Left lung (tissue), 10 donors: ENCODE measurements around the gene DPYSL4. TPM values are rescaled to one million over a fixed set of nuclear protein-coding genes. Genes with fewer than 3 reads are reported as not detected.

Experiments used
- ATAC-seq: fragments of 200-7000 bp; cut with Tn5 transposase; one replicate; pipeline ENCODE4 v1.9.1; 2020; ENCODE audit warnings: moderate library complexity
- DNase-seq, 4 donors: peaks; one replicate each; pipeline ENCODE4 v3.0.0-alpha.2; 2013 to 2020
- H3K27ac ChIP-seq, 2 donors: fragments of 200-600 bp; sonication (generic) in 1 of 2; one replicate each; pipeline versions ENCODE4 v1.5.0 to v1.8.0; 2020 to 2021
- H3K27me3 ChIP-seq, 2 donors: fragments of 200-600 bp; sonication (generic) in 1 of 2; one replicate each; pipeline versions ENCODE4 v1.5.0 to v1.8.0; 2020 to 2021
- H3K36me3 ChIP-seq, 2 donors: fragments of 200-600 bp; sonication (generic) in 1 of 2; one replicate each; pipeline versions ENCODE4 v1.5.0 to v1.8.0; 2020 to 2021
- H3K4me1 ChIP-seq, 2 donors: fragments of 200-600 bp; one replicate each; pipeline ENCODE4 v1.8.0; 2021
- H3K4me3 ChIP-seq, 2 donors: fragments of 200-600 bp; sonication (generic) in 1 of 2; one replicate each; pipeline versions ENCODE4 v1.5.0 to v1.8.0; 2020 to 2021; ENCODE audit warnings: mild to moderate bottlenecking in 1 of 2
- H3K9me3 ChIP-seq, 2 donors: fragments of 200-600 bp; sonication (generic) in 1 of 2; one replicate each; pipeline versions ENCODE4 v1.5.0 to v1.8.0; 2020 to 2021
- intact Hi-C, 2 donors: fragments of 100-400 bp; cut with DNase I; formaldehyde crosslinking; loops; one replicate each; pipeline versions ENCODE4 v1.11.2 to v1.14.2; 2022
- polyA plus RNA-seq, 6 donors: library from polyadenylated mRNA; unstranded; fragments of 120-200 nt; gene quantifications; one replicate each; pipeline ENCODE4 v1.2.1, GENCODE V29; 2013; ENCODE audit not compliant: insufficient read length in 6 of 6
- total RNA-seq, 2 donors: library from RNA; stranded (reverse); fragmentation: NEBNext Ultra II Directional; extraction: Animal tissue kit (Norgen Biotek cat#: 25700); gene quantifications; one replicate each; pipeline ENCODE4 v1.2.1, GENCODE V29; 2021
- TF ChIP-seq, protein P1 (sequence below), 2 donors: fragments of 200-600 bp; sonication (generic) in 1 of 2; IDR thresholded peaks; one replicate each; pipeline versions ENCODE4 v1.5.0 to v1.8.0; 2021; ENCODE audit warnings: antibody characterized with exemption in 2 of 2
- donor health status: DM: no; HTN: yes; CAD: no.
- donor health status: DM: no; HTN: no; CAD: no.

The DPYSL4 gene
- total and polyA plus RNA-seq, 8 donors = 1.3 to 14.6 (median 10.4) TPM

DNA sequence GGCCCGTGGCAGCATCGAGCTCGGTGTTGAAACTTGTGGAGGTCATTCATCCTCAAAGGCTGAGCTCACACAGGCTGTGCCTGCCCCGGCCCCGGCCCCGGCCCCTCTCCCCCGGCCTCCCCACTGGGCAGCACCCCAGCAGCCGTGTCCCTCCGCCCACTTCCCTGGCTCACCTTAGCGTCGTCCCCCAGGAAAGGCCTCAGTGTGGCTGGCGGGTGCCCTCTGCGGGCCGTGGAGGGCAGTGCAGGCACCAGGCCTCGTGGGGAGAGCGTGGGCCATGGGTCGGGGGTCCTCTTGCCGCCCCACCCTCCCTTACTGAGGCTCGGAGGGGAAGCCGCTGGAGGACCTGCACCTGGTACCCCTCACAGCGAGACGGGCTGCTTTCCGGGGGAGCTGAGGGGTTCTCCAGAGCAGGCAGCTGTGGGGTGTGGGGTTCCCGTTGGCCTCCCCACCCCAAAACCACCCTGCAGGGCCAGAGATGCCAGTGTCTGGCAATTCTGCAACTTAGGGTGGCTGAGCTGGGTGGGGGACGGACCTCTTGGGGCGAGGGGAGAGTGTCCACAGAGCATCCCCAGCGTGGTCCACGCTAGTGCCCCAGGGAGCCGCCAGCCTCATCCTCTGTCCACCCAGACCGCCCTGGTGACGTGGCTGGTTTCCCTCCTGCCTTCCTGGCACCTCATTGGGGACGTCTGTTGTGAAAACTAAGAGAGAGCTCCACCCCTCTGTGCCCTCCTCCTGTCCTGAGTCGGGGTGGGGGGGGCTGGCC, 44.2 kb upstream of the DPYSL4 start:
- TF ChIP-seq, protein P1, sequence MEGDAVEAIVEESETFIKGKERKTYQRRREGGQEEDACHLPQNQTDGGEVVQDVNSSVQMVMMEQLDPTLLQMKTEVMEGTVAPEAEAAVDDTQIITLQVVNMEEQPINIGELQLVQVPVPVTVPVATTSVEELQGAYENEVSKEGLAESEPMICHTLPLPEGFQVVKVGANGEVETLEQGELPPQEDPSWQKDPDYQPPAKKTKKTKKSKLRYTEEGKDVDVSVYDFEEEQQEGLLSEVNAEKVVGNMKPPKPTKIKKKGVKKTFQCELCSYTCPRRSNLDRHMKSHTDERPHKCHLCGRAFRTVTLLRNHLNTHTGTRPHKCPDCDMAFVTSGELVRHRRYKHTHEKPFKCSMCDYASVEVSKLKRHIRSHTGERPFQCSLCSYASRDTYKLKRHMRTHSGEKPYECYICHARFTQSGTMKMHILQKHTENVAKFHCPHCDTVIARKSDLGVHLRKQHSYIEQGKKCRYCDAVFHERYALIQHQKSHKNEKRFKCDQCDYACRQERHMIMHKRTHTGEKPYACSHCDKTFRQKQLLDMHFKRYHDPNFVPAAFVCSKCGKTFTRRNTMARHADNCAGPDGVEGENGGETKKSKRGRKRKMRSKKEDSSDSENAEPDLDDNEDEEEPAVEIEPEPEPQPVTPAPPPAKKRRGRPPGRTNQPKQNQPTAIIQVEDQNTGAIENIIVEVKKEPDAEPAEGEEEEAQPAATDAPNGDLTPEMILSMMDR (IDR thresholded peaks at IDR 0.05) = peak; percentile 58 to 88
- H3K36me3 ChIP-seq = no peaks in the 10 kb centered on the region
- H3K27me3 ChIP-seq = peaks cover 0 to 38% of the 10 kb centered on the region in 2 donors
- DNase-seq (peak in 2 of 4 donors; percentile 30 to 85), ATAC-seq (peak; percentile 92)
- H3K4me1 ChIP-seq = no peaks in the 10 kb centered on the region
- H3K27ac ChIP-seq = no peak overlapping the region
- H3K4me3 ChIP-seq = no peak overlapping the region
- H3K9me3 ChIP-seq = no peaks in the 10 kb centered on the region
- intact Hi-C loops = loop anchor here in 1 of 2 donors (10.0 kb wide), 1 partner anchor 258 kb away; no protein-coding TSS in a partner anchor

- Histone ChIP-seq H3K36me3 (no peaks in the 10 kb centered on the region), H3K27me3 (peaks cover 0 to 41% of the 10 kb centered on the region in 2 donors), H3K27ac (no peak overlapping the region), H3K4me3 (no peak overlapping the region), H3K4me1 (no peaks in the 10 kb centered on the region), H3K9me3 (no peaks in the 10 kb centered on the region)
- TF ChIP-seq, protein P1 (IDR thresholded peaks at IDR 0.05) = no peak
- DNase-seq (peak in 2 of 4 donors; percentile 13 to 51), ATAC-seq (no peak)
- intact Hi-C loops = loop anchor here in 1 of 2 donors (10.0 kb wide), 1 partner anchor 258 kb away; no protein-coding TSS in a partner anchor
Observed at GRCh38 chr10:132143162-132143561, 43.6 kb upstream of the DPYSL4 start.

GRCh38 chr10:132144086-132144485, 42.7 kb upstream of the DPYSL4 start:
- Histone ChIP-seq H3K27ac (no peak overlapping the region), H3K36me3 (no peaks in the 10 kb centered on the region), H3K9me3 (no peaks in the 10 kb centered on the region), H3K4me3 (no peak overlapping the region), H3K4me1 (no peaks in the 10 kb centered on the region), H3K27me3 (peaks cover 0 to 41% of the 10 kb centered on the region in 2 donors)
- TF ChIP-seq, protein P1 (IDR thresholded peaks at IDR 0.05) = no peak
- ATAC-seq = no peak
- peak in 2 of 4 donors; percentile 10 to 63 for DNase-seq
- intact Hi-C loops = loop anchor here in 1 of 2 donors (10.0 kb wide), 1 partner anchor 259 kb away; no protein-coding TSS in a partner anchor

GRCh38 chr10:132145002-132145401, 41.7 kb upstream of the DPYSL4 start:
- no peaks in the 10 kb centered on the region for H3K36me3 ChIP-seq
- intact Hi-C loops = loop anchor here in 1 of 2 donors (10.0 kb wide), 1 partner anchor 260 kb away; no protein-coding TSS in a partner anchor
- ATAC-seq (no peak), DNase-seq (peak in 1 of 4 donors; percentile 52)
- H3K27me3 ChIP-seq = peaks cover 0 to 41% of the 10 kb centered on the region in 2 donors
- no peaks in the 10 kb centered on the region for H3K4me1 ChIP-seq
- H3K9me3 ChIP-seq = no peaks in the 10 kb centered on the region
- no peak overlapping the region for H3K4me3 ChIP-seq
- TF ChIP-seq, protein P1 (IDR thresholded peaks at IDR 0.05) = no peak
- no peak overlapping the region for H3K27ac ChIP-seq

GRCh38 chr10:132145521-132146185, 41.1 kb upstream of the DPYSL4 start:
- peak in 2 of 4 donors; percentile 16 to 58 for DNase-seq
- no peak overlapping the region for H3K4me3 ChIP-seq
- no peak for ATAC-seq
- H3K4me1 ChIP-seq = no peaks in the 10 kb centered on the region
- no peak overlapping the region for H3K27ac ChIP-seq
- TF ChIP-seq, protein P1 (IDR thresholded peaks at IDR 0.05) = no peak
- peaks cover 0 to 41% of the 10 kb centered on the region in 2 donors for H3K27me3 ChIP-seq
- H3K9me3 ChIP-seq = no peaks in the 10 kb centered on the region
- no peaks in the 10 kb centered on the region for H3K36me3 ChIP-seq
- intact Hi-C loops = loop anchor here in 1 of 2 donors (10.0 kb wide), 1 partner anchor 261 kb away; no protein-coding TSS in a partner anchor
